ENCODE results near the gene GCN1. TPM values are rescaled to one million over a fixed set of nuclear protein-coding genes. Genes with fewer than 3 reads are reported as not detected.

Gene GCN1
- total RNA-seq, 2 experiments from 2014 or later, result 101 to 110 TPM

DNA sequence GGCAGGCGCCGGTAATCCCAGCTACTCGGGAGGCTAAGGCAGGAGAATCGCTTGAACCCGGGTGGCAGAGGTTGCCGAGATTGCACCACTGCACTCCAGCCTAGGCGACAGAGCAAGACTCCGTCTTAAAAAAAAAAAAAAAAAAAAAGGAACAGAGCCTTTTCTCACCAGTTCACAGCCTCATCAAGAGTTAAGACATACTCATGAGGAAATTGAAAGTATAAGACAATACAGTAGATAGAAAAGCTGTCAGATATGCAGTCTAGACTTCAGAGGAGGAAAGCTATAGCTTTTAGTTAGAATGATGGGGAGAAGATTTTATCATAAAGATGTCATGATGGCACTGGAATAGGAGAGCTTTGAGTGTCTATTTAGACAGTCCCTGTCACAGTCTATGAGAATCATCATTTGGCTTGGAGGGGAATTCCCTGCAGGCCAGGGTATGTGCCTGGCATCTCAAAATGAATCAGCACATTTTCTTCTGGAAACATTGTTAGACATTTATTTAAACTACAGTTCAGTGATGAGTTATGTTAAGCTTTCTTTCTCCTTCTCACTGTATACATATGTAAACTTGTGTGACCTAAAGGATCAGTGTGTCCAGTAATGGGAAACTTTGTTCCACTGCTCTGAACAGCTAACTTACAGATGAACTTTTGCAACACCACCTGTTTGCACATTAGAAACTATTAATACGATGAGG lies 75.1 kb downstream of the GCN1 start:
- no peak for DNase-seq
- POLR2A ChIA-PET, result interaction anchor here (0.7 to 1.8 kb wide), 4 partner anchors 9 to 172 kb away, joined by 3 to 13 read pairs (median 10); partner anchors contain the start of genes RNU4-2 and RPLP0
- ATAC-seq (ENCODE audit: low read depth), result no peak
- no peak overlapping the region for H3K4me3 Mint-ChIP-seq
- H3K9me3 Mint-ChIP-seq, result no peaks in the 10 kb centered on the region
- H3K27me3 Mint-ChIP-seq, result no peaks in the 10 kb centered on the region
- no peak overlapping the region for H3K27ac Mint-ChIP-seq
- H3K36me3 Mint-ChIP-seq, result peaks cover 12% of the 10 kb centered on the region
- H3K4me1 Mint-ChIP-seq, result peaks cover 64% of the 10 kb centered on the region

DNA sequence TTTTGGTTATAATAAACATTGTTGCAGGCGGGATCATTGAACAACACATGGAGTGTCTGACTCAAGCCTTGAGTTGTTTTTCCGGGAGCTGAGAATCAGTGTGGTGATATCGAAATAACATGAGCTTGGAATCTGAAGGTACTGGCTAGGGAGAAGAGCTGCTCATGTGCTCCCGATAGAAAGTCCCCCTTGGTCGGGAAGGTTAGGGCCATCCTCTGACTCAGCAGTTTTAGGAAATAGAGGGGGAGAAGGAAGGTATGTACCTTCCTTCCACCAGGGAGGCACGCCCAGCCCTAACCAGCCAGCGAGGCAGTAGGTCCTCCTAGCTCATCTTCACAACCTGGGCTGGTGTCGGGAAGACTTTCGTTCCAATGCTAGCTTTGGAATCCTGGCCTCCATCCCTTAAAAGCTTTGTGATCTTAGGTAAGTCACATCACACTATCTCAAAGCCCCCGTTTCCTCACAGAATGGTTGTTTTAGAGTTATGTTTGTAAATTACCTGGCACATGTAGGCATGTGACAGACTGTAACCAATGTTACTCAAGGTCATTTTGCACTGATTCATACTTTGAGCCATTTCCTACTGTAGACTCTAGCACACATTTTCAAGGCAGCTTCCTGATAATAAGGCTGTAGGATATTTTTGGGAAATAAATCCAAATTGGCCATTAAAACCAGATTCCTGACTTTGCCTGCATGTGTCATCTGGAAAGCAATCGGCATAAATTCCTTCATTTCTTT lies 76.0 kb downstream of the GCN1 start:
- H3K4me1 Mint-ChIP-seq, result peaks cover 58% of the 10 kb centered on the region
- peak overlapping the region; percentile 17 for H3K27ac Mint-ChIP-seq
- H3K27me3 Mint-ChIP-seq, result no peaks in the 10 kb centered on the region
- ATAC-seq (ENCODE audit: low read depth) (no peak), DNase-seq (no peak)
- POLR2A ChIA-PET, result interaction anchor here (0.6 to 3.6 kb wide), 5 partner anchors 31 to 174 kb away, joined by 3 to 41 read pairs (median 19); partner anchors contain the start of genes BICDL1, RNU4-1, RNU4-2 and RPLP0
- peaks cover 16% of the 10 kb centered on the region for H3K36me3 Mint-ChIP-seq
- peak overlapping the region; percentile 96 for H3K4me3 Mint-ChIP-seq
- H3K9me3 Mint-ChIP-seq, result no peaks in the 10 kb centered on the region

DNA sequence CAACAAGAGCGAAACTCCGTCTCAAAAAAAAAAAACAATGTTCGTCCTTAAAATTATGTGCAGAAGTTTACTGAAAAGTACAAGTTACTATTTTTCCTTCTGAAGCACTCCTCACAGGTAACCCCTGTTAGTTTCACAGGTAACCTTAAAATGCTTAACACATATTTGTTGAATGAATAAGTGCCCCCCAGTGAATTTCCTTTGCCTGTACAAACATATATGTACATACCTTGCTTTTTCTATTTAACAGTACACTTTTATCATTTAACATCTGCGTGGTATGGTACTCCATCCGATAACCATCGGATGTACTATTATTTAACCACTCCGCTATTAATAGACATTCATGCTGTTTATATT lies 76.6 kb downstream of the GCN1 start:
- Mint-ChIP-seq H3K27me3 (no peaks in the 10 kb centered on the region), H3K4me3 (peak overlapping the region; percentile 96), H3K27ac (peak overlapping the region; percentile 89), H3K9me3 (no peaks in the 10 kb centered on the region), H3K4me1 (peaks cover 58% of the 10 kb centered on the region), H3K36me3 (peaks cover 21% of the 10 kb centered on the region)
- ATAC-seq (ENCODE audit: low read depth) (no peak), DNase-seq (no peak)
- POLR2A ChIA-PET, result interaction anchor here (0.6 to 3.7 kb wide), 12 partner anchors 15 to 174 kb away, joined by 3 to 41 read pairs (median 10); partner anchors contain the start of genes BICDL1, RNU4-1, RNU4-2 and RPLP0

DNA sequence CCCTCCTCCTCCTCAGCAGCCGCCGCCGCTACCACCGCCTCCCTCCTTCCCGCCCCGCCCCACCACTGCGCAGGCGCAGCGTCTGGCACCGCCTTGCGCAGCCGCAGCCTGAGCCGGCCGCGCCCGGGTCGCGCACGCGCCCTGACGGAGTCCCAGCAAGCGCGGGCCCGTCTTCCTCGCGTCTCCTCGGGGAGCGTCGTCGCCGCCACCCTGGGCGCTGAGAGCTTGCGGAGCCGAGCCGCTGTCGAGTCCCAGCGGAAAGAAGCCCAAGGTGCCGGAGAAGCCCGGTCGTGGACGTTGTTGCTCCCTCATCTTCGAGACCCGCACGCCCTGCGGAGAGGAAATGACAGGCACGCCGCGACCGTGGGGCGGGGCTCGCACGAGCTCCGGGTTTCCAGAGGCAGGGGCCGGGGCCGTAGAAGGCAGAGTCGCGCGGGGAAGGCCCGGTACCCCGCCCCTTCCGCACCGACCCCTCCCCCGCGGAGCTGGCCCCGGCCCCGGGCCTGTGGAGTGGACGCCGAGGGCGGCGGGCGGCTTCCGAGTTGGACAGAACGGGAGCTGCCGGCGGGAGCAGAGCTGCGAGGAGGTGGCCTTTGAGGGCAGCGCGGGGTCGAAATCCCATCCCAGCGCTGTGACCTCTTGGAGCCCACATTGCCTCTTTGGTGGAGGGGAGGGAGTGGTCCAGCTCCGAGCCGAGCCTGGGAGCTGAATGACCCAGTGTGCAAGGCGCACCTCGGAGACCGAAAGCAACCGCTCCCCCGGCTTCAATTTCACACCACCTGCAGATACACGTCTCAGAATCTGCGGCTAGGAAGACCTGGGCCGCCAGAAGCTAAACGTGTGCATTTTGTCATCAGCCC lies 77.5 kb downstream of the GCN1 start:
- DNase-seq, result peak; percentile 100
- H3K4me1 Mint-ChIP-seq, result peaks cover 61% of the 10 kb centered on the region
- ATAC-seq (ENCODE audit: low read depth), result peak; percentile 86
- no peaks in the 10 kb centered on the region for H3K9me3 Mint-ChIP-seq
- peak overlapping the region; percentile 89 for H3K27ac Mint-ChIP-seq
- no peaks in the 10 kb centered on the region for H3K27me3 Mint-ChIP-seq
- peak overlapping the region; percentile 96 for H3K4me3 Mint-ChIP-seq
- H3K36me3 Mint-ChIP-seq, result peaks cover 29% of the 10 kb centered on the region
- POLR2A ChIA-PET, result interaction anchor here (0.7 to 3.7 kb wide), 17 partner anchors 9 to 448 kb away, joined by 3 to 41 read pairs (median 5); partner anchors contain the start of genes BICDL1, GCN1, RNU4-1 and RNU4-2

DNA sequence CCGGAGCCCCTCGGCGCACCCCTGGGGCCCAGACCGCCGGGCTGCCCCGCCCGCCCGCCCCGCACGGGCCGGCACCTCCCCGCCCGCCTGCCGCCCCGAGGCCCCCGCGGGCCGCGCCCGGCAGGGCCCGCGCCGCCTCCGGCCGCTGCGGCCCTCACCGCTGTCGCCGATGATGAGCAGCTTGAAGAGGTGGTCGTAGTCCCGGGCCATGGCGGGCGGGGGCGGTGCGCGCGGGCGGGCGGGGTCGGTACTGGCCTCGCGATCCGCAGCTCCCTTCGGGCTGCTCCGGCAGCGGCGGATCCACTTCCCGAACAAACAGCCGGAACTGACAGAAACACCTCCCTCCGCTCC lies 78.1 kb downstream of the GCN1 start, which contains the start of gene RAB35:
Gene RAB35, minus strand, starts transcription at position 313 of the 351 bp plus-strand sequence. Its CDS starts 103 bp downstream, at position 210.
- ATAC-seq (ENCODE audit: low read depth), result no peak
- peak within 1 kb of the TSS; percentile 96 for H3K4me3 Mint-ChIP-seq
- H3K27me3 Mint-ChIP-seq, result no peaks in the 10 kb centered on the region
- no peaks in the 10 kb centered on the region for H3K9me3 Mint-ChIP-seq
- DNase-seq, result no peak
- POLR2A ChIA-PET, result interaction anchor here (0.7 to 3.7 kb wide), 14 partner anchors 14 to 448 kb away, joined by 3 to 41 read pairs (median 6); partner anchors contain the start of genes BICDL1, GCN1, RNU4-1 and RNU4-2
- peak within 1 kb of the TSS; percentile 89 for H3K27ac Mint-ChIP-seq
- H3K4me1 Mint-ChIP-seq, result peaks cover 58% of the 10 kb centered on the region
- H3K36me3 Mint-ChIP-seq, result peaks cover 32% of the 10 kb centered on the region

DNA sequence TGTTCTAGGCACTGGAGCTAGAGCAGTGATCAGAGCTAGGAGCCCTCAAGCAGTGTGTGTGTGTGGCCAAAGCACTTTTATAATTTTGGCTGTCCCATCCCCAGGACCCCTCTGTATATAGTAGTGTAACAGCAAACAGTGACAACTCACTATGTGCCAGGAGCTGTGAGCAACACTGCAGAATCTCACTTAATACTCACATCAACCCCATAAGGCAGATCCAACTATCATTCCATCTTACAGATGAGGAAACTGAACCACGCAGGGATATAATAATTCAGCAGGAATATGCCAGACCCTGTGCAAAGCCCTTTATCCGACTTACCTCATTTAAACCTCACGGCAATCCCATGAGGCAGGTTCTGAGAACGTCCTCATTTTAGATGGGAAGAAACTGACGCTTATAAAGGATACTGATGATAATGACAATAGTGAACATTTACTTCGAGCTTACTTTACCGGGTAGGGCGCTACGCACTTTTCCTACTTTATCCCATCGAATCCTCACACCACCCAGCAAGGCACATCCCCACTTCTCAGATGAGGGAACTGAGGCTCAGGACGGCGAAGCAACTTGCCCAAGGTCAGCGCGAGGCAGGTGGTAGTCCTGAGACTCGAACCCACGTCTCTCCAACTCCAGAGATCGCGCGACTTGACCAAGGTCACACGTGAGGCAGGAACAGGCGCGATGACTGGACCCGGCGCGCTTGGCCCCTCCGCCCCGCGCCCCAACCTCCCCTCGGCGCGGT lies 78.6 kb downstream of the GCN1 start:
- POLR2A ChIA-PET, result interaction anchor here (1.0 to 3.7 kb wide), 13 partner anchors 13 to 176 kb away, joined by 3 to 41 read pairs (median 10); partner anchors contain the start of genes BICDL1, GCN1, RNU4-1 and RNU4-2
- Mint-ChIP-seq H3K9me3 (no peaks in the 10 kb centered on the region), H3K36me3 (peaks cover 32% of the 10 kb centered on the region), H3K4me1 (peaks cover 58% of the 10 kb centered on the region), H3K27ac (peak overlapping the region; percentile 88), H3K27me3 (no peaks in the 10 kb centered on the region), H3K4me3 (peak overlapping the region; percentile 96)
- DNase-seq (no peak), ATAC-seq (ENCODE audit: low read depth) (no peak)

DNA sequence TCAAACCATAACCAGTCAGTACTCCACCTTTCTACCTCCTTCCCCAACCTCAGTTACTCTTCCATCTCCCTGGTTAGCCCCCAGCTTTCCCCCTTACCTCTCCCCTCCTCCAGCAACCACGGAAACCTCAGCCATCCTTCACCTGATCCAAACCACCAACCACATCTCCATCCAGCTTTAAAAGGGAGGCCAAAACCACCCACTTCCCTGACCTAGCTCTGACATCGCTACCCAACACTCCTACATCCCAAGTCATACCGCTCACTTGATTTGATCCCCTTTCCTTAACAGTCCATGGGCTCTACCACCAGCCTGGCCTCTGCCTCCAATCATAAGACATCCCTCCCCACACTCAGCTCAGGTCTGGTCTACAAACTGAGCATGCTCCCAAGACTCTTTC lies 79.4 kb downstream of the GCN1 start:
- Mint-ChIP-seq H3K27ac (no peak overlapping the region), H3K27me3 (no peaks in the 10 kb centered on the region), H3K4me3 (peak overlapping the region; percentile 96), H3K9me3 (no peaks in the 10 kb centered on the region), H3K4me1 (peaks cover 60% of the 10 kb centered on the region), H3K36me3 (peaks cover 34% of the 10 kb centered on the region)
- DNase-seq (no peak), ATAC-seq (ENCODE audit: low read depth) (no peak)
- POLR2A ChIA-PET, result interaction anchor here (0.6 to 3.7 kb wide), 10 partner anchors 10 to 716 kb away, joined by 3 to 22 read pairs (median 5); partner anchors contain the start of genes RNU4-1, RNU4-2 and RPLP0

DNA sequence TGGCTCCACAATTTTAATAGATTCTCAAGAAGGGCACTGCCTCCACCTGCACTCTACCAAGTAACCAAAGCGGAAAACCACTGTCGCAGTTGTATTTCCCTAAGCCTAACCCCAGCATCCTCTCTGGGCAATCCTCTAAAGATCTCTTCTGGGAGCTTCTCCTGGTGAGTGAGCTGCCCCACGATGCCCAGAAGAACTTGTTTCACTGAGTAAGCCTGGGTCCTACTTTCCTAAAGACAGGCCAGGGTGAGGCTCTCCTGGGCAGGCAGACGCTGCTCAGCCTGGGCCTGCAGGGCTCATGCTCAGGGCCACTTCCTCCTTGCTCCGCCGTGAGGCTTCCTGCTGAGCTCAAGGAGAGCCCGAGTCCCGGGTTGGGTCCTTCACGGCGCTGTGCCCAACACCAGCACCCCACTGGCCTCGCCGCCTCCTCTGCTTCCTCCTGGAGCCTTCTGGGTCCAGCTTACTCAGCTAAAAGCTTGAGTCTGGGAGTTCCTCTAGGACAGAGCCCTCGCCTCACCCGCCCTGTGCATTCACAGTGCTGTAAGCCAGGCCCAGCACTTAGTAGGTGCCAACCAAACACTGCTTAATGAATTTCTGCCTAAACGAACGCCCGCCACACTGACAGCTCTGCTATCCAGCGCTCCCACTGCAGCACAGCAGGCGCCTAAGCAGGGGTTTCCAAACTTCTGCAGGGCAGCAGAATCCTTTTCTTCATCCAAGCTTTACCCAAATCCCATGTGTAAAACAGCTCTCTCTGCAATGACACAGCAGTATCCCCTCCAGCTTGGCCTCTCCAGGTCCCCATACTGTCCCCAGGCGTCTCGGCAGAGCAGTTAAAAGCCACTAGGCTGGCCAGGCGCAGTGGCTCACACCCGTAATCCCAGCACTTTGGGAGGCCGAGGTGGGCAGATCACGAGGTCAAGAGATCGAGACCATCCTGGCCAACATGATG lies 83.7 kb downstream of the GCN1 start:
- H3K36me3 Mint-ChIP-seq, result peaks cover 39% of the 10 kb centered on the region
- peak; percentile 90 for ATAC-seq (ENCODE audit: low read depth)
- H3K27me3 Mint-ChIP-seq, result no peaks in the 10 kb centered on the region
- POLR2A ChIA-PET, result interaction anchor here (0.5 to 2.0 kb wide), 10 partner anchors 9 to 1979 kb away, joined by 3 to 26 read pairs (median 4); partner anchors contain the start of genes BICDL1, RNU4-1 and RPLP0
- peak; percentile 68 for DNase-seq
- H3K4me1 Mint-ChIP-seq, result peaks cover 50% of the 10 kb centered on the region
- peak overlapping the region; percentile 81 for H3K4me3 Mint-ChIP-seq
- no peaks in the 10 kb centered on the region for H3K9me3 Mint-ChIP-seq
- H3K27ac Mint-ChIP-seq, result peak overlapping the region; percentile 74

DNA sequence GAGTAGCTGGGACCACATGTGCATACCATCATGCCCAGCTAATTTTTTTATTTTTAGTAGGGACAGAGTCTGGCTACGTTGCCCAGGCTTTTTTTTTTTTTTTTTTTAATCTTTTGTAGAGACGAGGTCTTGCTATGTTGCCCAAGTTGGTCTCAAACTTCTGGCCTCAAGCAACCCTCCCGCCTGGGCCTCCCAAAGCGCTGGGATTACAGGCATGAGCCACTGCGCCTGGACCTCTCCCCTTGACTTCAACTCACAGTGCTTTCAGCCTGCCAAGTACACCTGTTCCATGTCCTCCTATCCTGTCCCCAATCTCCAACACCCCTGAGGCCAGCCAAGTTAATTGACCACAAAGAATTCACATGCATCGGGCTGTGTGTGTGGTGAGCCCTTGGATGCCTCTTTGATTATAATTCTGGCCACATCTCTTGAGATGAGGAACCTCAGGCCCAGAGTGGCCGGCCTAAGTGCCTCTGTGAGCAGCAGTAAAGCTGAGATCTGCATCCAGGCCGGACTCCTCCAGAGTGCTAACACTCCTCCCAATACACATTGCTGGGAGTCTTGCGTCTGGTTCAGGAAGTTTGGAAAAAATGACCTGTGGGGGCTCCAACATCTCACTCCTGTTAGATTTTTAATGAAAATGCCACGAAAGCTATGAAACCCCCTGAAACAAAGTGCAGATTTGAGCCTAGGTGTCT lies 84.8 kb downstream of the GCN1 start:
- H3K27ac Mint-ChIP-seq, result no peak overlapping the region
- no peaks in the 10 kb centered on the region for H3K27me3 Mint-ChIP-seq
- H3K36me3 Mint-ChIP-seq, result peaks cover 32% of the 10 kb centered on the region
- H3K9me3 Mint-ChIP-seq, result no peaks in the 10 kb centered on the region
- no peak overlapping the region for H3K4me3 Mint-ChIP-seq
- ATAC-seq (ENCODE audit: low read depth) (no peak), DNase-seq (no peak)
- POLR2A ChIA-PET, result interaction anchor here (1.1 to 1.7 kb wide), 7 partner anchors 10 to 183 kb away, joined by 4 to 13 read pairs (median 5); partner anchors contain the start of genes BICDL1, RNU4-1 and RPLP0
- peaks cover 40% of the 10 kb centered on the region for H3K4me1 Mint-ChIP-seq

DNA sequence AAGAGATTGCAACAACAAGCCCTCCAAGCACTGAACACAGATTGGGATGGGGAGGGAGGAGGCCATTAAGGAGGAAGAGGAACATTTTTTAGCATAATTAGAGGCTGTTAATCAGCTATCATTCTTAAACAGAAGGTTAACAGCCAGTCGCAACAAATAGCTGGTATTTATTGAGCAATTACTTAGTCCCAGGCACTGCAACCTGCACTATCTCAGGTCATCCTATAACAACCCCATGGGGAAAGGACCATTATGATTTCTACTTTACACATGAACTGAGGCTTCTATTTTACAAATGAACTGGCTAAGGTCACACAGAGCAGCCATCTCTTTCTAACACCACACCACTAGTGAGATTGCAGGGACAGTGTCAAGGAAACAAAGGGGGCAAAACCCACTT lies 88.4 kb downstream of the GCN1 start:
- ATAC-seq (ENCODE audit: low read depth) (no peak), DNase-seq (no peak)
- Mint-ChIP-seq H3K27me3 (no peaks in the 10 kb centered on the region), H3K4me1 (peaks cover 29% of the 10 kb centered on the region), H3K36me3 (peaks cover 14% of the 10 kb centered on the region), H3K9me3 (no peaks in the 10 kb centered on the region), H3K4me3 (no peak overlapping the region), H3K27ac (no peak overlapping the region)
- POLR2A ChIA-PET, result interaction anchor here (0.7 kb wide), 2 partner anchors 33 to 59 kb away, joined by 3 to 4 read pairs; no protein-coding TSS in a partner anchor
